ENCODE data around the gene ATP1A3. TPM values are rescaled to one million over a fixed set of nuclear protein-coding genes. Genes with fewer than 3 reads are reported as not detected.

Gene ATP1A3
- total RNA-seq, 2 donors from 2014 or later = 81.4 to 223 TPM

DNA sequence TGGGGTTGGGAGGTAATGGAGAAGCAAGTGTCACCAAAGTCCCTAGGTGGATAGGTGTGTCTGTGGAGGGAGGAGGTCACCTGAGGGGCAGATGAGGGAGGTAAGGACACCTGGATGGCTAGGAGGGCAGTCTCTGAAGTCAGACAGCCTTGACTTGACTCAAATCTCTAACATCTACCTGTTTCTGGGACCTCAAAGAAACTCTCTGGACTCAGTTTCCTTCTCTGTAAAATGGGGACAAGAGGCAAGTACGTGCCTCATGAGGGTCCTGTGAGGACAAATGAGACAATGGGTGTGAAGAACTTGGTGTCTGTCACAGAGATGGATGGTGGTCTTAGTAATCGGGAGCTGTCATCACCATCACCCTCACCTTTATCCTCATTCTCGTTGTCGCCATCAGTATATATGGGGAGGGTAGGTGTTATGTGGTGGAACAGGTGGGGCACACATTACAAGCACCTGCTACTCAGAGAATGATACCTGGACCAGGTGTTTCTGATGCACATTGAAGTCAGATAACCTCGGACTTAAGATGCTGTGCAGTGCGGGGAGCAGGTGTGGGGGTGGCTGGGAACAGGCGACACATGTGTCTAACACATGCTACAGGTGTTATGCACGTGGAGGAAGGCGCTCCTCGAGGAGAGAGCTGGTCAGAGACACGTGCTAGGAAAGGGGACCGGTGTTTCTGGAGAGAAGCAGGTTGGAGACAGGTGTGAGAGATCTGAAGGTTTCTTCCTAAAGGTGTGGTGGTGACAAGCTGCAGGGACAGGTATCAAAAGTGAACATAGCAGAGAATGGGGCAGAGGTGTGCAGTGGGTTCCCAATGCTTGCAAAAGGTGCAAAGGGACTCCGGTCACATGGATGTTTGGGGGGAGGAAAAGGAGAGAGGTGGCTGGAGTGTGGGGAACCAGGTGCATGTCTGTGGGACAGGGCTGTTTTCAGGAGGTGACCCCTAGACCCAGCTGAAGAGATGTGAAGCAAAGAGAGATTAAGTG, 69.6 kb downstream of the ATP1A3 start:
- DNase-seq (ENCODE audit: low spot score) = no peak
- TF ChIP-seq, protein P1, sequence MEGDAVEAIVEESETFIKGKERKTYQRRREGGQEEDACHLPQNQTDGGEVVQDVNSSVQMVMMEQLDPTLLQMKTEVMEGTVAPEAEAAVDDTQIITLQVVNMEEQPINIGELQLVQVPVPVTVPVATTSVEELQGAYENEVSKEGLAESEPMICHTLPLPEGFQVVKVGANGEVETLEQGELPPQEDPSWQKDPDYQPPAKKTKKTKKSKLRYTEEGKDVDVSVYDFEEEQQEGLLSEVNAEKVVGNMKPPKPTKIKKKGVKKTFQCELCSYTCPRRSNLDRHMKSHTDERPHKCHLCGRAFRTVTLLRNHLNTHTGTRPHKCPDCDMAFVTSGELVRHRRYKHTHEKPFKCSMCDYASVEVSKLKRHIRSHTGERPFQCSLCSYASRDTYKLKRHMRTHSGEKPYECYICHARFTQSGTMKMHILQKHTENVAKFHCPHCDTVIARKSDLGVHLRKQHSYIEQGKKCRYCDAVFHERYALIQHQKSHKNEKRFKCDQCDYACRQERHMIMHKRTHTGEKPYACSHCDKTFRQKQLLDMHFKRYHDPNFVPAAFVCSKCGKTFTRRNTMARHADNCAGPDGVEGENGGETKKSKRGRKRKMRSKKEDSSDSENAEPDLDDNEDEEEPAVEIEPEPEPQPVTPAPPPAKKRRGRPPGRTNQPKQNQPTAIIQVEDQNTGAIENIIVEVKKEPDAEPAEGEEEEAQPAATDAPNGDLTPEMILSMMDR (IDR thresholded peaks at IDR 0.05) = no peak
- H3K4me3 ChIP-seq = no peak overlapping the region
- peaks cover 19 to 57% of the 10 kb centered on the region in 2 donors for H3K27me3 ChIP-seq
- no peaks in the 10 kb centered on the region for H3K36me3 ChIP-seq
- H3K27ac ChIP-seq = no peak overlapping the region
- no peaks in the 10 kb centered on the region for H3K9me3 ChIP-seq
- H3K4me1 ChIP-seq = peaks cover 0 to 18% of the 10 kb centered on the region in 2 donors

DNA sequence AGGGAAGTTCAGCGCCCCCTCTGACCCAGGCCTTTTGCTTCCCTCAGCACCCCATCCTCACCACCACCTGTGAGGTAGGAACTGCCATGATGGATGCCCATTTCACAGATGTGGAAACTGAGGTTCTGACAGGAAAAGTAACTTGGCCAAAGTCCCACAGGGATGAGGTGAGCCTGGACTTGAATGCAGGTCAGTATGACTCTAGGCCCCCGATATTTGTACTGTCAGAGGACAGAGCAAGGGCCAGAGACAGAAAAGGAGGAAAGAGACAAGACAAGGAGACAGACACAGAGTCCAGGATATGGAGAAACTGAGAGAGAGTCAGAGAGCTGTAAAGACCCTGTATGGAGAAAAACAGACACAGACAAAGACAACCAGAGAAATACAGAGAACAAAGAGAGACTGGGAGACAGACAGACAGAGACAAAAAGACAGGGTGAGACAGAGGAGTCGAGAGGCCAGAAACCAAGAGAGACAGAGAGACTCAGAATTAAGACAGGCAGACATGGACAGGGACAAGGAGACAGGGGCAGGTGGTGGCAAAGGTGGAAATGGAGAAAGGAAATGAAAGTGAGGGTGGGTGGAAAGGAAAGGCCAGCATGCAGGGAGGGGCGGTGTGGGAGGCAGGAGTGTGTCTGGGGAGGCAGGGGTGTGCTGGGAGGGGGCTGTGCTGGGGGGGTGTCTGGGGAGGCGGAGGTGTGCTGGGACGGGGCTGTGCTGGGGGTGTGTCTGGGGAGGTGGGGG, 70.8 kb downstream of the ATP1A3 start:
- H3K36me3 ChIP-seq = no peaks in the 10 kb centered on the region
- DNase-seq (ENCODE audit: low spot score) = no peak
- no peak overlapping the region for H3K4me3 ChIP-seq
- no peaks in the 10 kb centered on the region for H3K9me3 ChIP-seq
- peaks cover 20 to 45% of the 10 kb centered on the region in 2 donors for H3K27me3 ChIP-seq
- H3K4me1 ChIP-seq = peaks cover 0 to 7% of the 10 kb centered on the region in 2 donors
- TF ChIP-seq, protein P1 (IDR thresholded peaks at IDR 0.05) = no peak
- H3K27ac ChIP-seq = no peak overlapping the region

DNA sequence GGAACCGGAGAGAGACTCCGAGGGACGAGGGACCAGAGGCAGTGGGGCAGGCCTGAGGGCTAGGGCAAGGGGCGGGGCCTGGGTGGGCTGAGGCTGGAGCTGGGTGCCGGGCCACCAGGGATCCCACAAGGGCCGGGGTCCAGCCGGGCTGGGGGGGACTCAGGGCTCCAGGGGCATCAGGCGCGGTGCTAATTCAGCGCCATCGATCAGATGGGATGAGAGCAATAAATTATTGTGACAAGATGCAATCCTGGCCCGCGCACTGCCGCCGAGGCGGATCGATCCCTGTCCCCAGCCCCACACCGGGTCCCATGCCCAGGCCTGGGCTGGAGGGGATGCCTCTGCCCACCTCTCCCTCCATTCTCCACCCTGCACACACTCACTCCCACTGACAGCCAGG, 71.4 kb downstream of the ATP1A3 start:
- H3K27me3 ChIP-seq = peaks cover 20 to 39% of the 10 kb centered on the region in 2 donors
- no peak overlapping the region for H3K27ac ChIP-seq
- TF ChIP-seq, protein P1 (IDR thresholded peaks at IDR 0.05) = no peak
- H3K36me3 ChIP-seq = no peaks in the 10 kb centered on the region
- H3K9me3 ChIP-seq = no peaks in the 10 kb centered on the region
- no peak overlapping the region for H3K4me3 ChIP-seq
- DNase-seq (ENCODE audit: low spot score) = no peak
- peaks cover 0 to 1% of the 10 kb centered on the region in 2 donors for H3K4me1 ChIP-seq

DNA sequence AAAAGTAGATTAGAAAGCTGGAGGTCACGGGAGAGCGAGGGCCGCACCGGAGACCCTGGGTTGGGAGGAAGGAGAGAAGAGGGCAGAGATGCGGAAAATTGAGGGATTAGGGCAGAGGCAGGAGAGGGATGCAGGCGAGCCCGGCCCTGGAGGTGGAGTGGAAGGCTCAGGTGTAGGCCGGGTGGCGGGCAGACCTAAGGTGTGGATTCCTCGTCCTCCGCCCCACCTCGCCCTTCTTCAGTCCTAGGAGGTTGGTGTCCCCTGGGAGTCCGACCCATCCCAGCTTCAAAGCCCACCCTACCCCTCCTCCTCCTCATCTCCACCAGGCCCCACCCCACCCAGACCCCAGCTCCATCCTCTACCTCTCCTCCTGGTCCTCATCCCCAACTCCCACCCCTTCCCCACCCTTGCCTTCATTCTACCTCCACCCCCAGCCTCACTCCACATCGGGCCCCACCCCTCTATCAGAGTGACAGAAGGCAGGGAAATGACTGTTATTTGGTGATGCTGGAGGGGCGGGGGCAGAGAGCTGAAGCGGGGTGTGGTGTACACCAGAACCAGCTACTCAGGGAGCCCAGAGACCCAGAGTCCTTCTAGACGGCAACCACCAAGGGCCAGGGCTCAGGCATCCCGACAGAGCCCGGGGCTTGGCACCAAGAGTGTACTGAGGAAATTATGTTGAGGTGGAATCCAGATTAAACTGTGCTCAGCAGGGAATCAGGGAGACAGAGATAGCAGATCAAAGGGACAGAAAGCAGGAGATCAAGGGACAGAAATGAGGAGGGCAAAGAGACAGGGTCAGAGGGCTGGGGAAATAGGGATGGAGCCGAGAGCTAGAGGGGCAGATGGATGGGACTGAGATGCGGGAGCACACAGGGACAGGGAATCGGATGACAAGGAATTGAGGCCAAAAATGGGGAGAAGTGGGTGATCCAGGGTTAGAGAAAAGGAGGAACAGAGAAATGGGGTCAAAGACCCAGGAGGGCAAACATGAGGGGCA, 72.2 kb downstream of the ATP1A3 start:
- TF ChIP-seq, protein P1 (IDR thresholded peaks at IDR 0.05) = no peak
- peaks cover 17 to 32% of the 10 kb centered on the region in 2 donors for H3K27me3 ChIP-seq
- no peaks in the 10 kb centered on the region for H3K9me3 ChIP-seq
- no peaks in the 10 kb centered on the region for H3K36me3 ChIP-seq
- no peak for DNase-seq (ENCODE audit: low spot score)
- no peak overlapping the region for H3K27ac ChIP-seq
- no peak overlapping the region for H3K4me3 ChIP-seq
- H3K4me1 ChIP-seq = no peaks in the 10 kb centered on the region

All from right atrium auricular region (tissue), 2 donors.